Activated naive CD4-positive, alpha-beta T cell treated with anti-CD3 and anti-CD28 coated beads, Interleukin-2, amount 50 U/mL, for 72 hours (primary cell): ENCODE results near the gene EHMT2. TPM values are rescaled to one million over a fixed set of nuclear protein-coding genes. Genes with fewer than 3 reads are reported as not detected.
"Not testable (repeated sequence)": the region's sequence is repeated elsewhere in the genome, so short reads cannot be mapped to it uniquely, and the experiment has no call there.

Experiments used
- ATAC-seq, 2 donors: fragments of 150-1000 bp; cut with Tn5 transposase; 2 replicates each; pipeline ENCODE4 v1.10.0; 2021; ENCODE audit warnings: mild to moderate bottlenecking in 2 of 2, moderate library complexity in 2 of 2
- DNase-seq, 2 donors: peaks; one replicate each; pipeline ENCODE4 v3.0.0; 2021 to 2022; ENCODE audit warnings: low spot score in 2 of 2
- H3K27ac Mint-ChIP-seq, 2 donors: one replicate each; pipeline ENCODE4 v1.8.0; 2022; ENCODE audit warnings: mild to moderate bottlenecking in 2 of 2, mixed read lengths in 2 of 2
- H3K36me3 Mint-ChIP-seq, 2 donors: one replicate each; pipeline ENCODE4 v1.8.0; 2022; ENCODE audit warnings: mixed read lengths in 2 of 2
- H3K9me3 Mint-ChIP-seq, 2 donors: one replicate each; pipeline ENCODE4 v1.8.0; 2022; ENCODE audit warnings: mixed read lengths in 2 of 2
- total RNA-seq, 2 donors: library from RNA; stranded (reverse); gene quantifications; one replicate each; pipeline ENCODE4 v1.2.3, GENCODE V29; 2022

The EHMT2 gene
- total RNA-seq, 2 donors from 2014 or later, result 40.1 to 58.5 TPM

DNA sequence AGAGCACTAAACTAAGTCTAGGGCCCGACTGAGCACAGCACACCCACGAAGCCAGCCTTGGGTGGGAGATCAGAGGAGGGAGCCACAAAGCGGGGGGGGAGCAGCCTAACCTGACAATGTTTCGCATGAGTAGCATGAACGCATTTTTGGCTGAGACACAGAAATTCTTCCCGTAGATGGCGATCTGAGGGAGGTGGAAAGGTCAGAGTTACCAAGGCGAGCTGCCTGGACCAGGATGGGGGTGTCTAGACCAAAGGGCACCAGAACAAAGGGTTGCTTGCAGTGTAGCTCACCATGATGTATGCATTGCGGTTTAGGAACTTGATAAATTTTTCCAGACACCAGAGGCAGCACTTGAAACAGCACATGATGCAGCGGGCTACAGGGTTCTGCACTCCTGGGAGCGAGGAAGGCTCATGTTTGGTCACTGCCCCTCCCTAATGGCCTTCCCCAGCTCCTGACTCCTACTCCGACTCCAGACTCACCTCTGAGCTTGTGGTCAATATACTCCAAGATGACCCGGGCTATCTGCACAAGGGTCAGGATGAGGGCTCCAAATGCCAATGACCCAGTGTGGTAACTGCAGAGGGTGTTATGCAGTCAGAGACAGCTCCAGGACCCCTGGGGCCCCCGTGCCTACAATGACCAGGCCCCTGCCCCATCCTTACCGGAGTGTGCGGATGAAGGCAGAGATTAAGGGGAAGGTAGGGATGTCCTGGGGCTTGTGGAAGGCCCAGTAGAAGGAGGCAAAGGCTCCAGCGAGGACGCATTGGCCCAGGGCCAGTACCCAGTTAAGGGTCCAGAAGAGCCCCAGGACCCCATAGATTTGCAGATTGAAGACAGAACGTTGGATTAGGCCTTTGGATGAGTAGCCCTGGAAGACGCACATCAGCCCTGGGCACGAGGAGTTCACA, 32.0 kb downstream of the EHMT2 start:
- no peak for DNase-seq
- H3K9me3 Mint-ChIP-seq, result no peaks in the 10 kb centered on the region
- H3K36me3 Mint-ChIP-seq, result no peaks in the 10 kb centered on the region
- no peak for ATAC-seq
- no peak overlapping the region for H3K27ac Mint-ChIP-seq

DNA sequence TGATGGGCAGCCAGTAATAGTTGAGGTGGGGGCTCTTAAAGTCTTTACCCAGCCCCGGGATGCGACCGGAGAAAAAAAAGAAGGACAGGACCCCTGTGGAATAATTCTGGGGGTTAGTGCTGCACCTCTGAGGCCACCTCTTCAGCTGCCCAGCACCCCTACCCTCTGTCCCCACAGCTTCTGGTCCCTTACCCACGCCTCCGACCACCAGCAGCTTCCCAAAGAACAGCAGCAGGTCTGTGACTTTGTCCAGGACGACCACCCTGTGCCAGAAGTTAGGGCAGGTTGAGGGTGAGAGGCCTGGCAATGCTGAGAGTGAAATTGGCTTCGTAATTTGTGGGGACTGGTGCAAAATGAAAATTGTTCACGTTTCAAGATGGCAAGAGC, 32.7 kb downstream of the EHMT2 start:
- DNase-seq, result no peak
- ATAC-seq, result no peak
- H3K9me3 Mint-ChIP-seq, result no peaks in the 10 kb centered on the region
- no peaks in the 10 kb centered on the region for H3K36me3 Mint-ChIP-seq
- H3K27ac Mint-ChIP-seq, result no peak overlapping the region

DNA sequence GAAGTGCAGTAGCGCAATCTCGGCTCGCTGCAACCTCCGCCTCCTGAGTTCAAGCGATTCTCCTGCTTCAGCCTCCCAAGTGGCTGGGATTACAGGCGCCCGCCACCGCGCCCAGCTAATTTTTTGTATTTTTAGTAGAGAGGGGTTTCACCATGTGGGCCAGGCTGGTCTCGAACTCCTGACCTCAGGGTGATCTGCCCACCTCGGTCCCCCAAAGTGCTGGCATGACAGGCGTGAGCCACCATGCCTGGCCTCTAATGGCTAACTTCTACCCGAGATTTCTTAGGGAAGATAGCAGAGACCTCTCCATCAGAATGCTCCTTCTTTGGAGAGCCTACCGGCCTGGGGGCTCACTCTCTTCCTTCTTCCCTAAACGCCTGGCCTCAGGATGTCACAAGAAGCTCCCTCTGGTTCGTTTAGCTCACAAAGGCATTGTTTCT, 33.4 kb downstream of the EHMT2 start:
- not testable (repeated sequence) for ATAC-seq, DNase-seq
- peak overlapping the region; percentile 92 to 99 for H3K27ac Mint-ChIP-seq

DNA sequence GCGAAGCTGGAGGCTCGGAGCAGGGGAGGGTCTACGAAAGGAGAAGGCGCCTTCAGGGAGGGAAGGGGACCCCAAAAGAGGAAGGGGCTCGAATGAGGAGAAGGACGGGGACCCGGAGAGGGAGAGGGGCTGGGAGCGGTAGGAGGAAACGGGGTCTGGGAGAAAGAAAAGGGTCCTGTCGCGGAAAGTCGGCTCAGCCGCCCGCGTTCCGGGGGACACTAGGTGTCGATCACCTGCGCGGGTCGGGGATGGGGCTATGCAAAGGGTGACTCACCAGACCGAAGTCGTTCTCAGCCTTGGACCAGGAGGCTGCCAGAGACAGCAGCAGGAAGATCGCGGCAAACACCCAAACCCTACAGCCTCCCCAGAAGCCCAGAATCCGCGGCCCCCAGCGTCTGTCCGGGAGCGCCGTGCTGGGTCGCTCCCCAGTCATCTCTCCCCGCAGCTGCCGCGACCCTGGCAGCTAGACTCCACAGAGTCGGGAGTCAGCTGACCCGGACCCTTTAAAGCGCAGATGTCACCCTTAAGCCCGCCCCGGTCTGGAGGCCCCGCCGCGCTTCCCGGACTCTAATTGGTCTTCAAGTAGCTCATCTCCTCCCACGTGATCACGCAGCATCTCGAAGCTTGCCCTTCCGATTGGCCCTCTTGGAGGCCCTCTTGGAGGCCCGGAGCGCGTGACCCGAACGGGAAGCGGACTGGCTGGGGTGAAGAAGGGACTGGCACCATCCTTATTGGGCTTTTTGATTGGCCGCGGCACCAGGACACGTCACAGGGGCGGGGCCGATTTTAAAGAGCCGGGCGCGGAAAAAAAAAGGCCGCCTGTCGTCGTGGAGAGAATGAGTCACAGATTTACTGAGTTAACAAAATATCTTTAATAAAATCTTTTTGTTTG, 34.9 kb downstream of the EHMT2 start, which contains the start of gene NEU1:
Gene NEU1, minus strand, starts transcription at position 478 of the 892 bp plus-strand sequence. Its CDS starts 45 bp downstream, at position 433.
- H3K27ac Mint-ChIP-seq, result peak within 1 kb of the TSS; percentile 92 to 99
- ATAC-seq, result peak; percentile 95 to 98
- H3K36me3 Mint-ChIP-seq, result no peaks in the 10 kb centered on the region
- DNase-seq, result peak; percentile 97 to 100
- H3K9me3 Mint-ChIP-seq, result no peaks in the 10 kb centered on the region

More for the DNA sequence above, 33.4 kb downstream of the EHMT2 start:
- H3K36me3 Mint-ChIP-seq, H3K9me3 Mint-ChIP-seq: not testable (repeated sequence)

DNA sequence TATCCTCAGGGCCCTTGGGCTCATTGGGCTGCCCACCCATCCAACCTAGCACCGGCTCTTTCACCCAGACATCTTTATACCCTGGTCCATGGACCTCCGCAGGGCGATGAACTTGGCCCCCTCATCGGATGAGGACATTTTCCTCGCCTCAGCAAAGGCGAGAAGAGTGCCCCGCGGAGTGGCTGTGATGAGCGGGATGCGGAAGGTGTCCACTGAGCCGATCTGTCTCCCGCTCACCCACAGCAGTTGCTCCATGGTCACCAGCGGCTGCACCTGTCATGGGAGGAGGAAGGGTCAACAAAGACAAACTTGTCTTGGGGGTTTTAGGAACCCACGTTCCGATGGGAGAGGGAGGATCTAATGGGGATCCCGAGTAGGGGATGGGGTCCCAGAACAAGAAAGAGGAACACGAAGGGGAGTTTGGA, 35.6 kb downstream of the EHMT2 start:
- no peak for ATAC-seq
- Mint-ChIP-seq H3K27ac (peak overlapping the region; percentile 92 to 99), H3K9me3 (no peaks in the 10 kb centered on the region), H3K36me3 (no peaks in the 10 kb centered on the region)
- DNase-seq, result no peak

DNA sequence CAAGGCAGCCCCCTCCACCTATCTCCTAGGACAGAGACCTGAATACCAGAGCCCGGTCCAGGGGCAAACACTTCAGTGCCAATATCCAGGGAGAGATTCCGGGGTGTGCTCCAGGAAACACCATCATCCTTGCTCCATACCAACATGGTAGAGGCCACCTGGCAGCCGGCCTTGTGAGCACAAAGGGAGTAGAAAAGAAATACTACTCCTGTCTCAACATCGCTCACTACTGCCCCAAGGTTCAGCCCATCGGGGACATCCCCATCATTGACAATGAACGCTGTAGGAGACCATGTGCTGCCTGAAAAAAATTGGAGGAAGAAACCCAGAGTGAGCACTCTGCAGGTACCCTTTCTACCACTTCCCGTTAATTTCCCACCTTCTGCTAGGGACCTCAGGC, 36.3 kb downstream of the EHMT2 start:
- no peak for DNase-seq
- Mint-ChIP-seq H3K27ac (peak overlapping the region in 1 of 2 donors; percentile 92), H3K36me3 (no peaks in the 10 kb centered on the region)

DNA sequence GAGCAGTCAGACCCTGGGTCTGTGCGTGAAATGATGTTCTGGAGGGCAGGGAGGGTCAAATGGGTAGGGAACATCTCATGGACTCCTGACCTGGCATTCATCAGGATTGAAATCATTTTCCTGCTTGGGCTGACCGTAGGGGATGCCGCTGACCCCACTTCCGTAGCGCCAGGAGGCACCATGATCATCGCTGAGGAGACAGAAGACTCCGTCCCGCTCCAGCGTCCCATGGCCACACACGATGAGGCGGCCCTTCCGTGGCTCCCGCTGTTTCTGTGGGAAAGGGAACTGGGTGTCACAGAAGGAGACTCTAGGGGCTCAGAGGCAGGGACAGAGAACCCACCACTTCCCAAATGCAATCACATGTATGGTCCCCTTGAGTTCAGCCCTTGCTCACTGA, 37.1 kb downstream of the EHMT2 start:
- H3K9me3 Mint-ChIP-seq, result no peaks in the 10 kb centered on the region
- no peaks in the 10 kb centered on the region for H3K36me3 Mint-ChIP-seq
- no peak for ATAC-seq
- peak overlapping the region in 1 of 2 donors; percentile 29 for H3K27ac Mint-ChIP-seq
- DNase-seq, result no peak

More for the DNA sequence above, 36.3 kb downstream of the EHMT2 start:
- H3K9me3 Mint-ChIP-seq, result no peaks in the 10 kb centered on the region
- ATAC-seq, result no peak

DNA sequence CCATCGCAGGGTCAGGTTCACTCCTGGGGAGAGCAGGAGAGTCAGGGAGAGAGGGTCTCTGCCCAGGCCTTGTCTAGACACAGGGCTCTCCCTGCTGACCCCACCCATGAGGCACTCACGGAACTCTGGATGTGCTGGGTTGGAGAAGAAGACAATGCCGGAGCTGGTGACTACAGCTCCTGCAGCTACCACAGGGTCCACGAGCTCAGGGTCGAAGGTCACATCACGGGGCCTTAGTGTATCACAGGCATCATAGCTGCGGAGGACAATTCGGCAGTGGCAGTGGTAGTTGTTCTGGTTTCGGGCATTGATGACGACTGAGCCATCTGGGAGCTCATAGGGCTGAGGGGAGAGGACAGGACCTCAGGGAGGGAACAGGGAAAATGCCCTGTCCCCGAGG, 37.6 kb downstream of the EHMT2 start:
- ATAC-seq, result no peak
- H3K9me3 Mint-ChIP-seq, result no peaks in the 10 kb centered on the region
- no peaks in the 10 kb centered on the region for H3K36me3 Mint-ChIP-seq
- DNase-seq, result no peak
- H3K27ac Mint-ChIP-seq, result peak overlapping the region in 1 of 2 donors; percentile 29

DNA sequence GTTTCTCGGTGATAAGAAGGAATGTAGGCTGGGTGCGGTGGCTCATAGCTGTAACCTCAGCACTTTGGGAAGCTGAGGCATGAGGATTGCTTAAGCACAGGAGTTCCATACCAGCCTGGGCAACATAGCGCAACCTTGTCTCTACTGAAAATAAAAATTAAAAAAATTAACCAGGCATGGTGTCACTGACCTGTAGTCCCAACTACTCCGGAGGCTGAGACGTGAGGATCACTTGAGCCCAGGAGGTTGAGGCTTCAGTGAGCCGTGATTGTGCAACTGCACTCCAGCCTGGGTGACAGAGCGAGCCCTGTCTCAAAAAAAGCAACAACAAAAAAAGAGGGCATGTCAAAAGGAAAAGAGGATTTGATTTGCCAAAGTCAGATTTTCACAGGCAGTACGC, 38.8 kb downstream of the EHMT2 start:
- no peaks in the 10 kb centered on the region for H3K36me3 Mint-ChIP-seq
- H3K27ac Mint-ChIP-seq, result no peak overlapping the region
- ATAC-seq (no peak), DNase-seq (no peak)
- no peaks in the 10 kb centered on the region for H3K9me3 Mint-ChIP-seq

DNA sequence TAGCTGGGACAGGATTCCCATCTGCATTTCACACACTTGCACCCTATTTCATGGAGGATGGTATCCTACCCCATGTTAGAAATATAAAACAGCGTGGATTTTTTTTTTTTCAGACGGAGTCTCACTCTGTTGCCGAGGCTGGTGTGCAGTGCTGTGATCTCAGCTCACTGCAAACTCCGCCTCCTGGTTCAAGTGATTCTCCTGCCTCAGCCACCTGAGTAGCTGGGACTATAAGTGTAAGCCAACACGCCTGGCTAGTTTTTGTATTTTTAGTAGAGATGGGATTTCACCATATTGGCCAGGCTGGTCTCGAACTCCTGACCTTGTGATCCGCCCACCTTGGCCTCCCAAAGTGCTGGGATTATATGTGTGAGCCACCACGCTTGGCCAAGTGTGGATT, 39.7 kb downstream of the EHMT2 start:
- not testable (repeated sequence) for H3K27ac Mint-ChIP-seq, ATAC-seq, H3K9me3 Mint-ChIP-seq

DNA sequence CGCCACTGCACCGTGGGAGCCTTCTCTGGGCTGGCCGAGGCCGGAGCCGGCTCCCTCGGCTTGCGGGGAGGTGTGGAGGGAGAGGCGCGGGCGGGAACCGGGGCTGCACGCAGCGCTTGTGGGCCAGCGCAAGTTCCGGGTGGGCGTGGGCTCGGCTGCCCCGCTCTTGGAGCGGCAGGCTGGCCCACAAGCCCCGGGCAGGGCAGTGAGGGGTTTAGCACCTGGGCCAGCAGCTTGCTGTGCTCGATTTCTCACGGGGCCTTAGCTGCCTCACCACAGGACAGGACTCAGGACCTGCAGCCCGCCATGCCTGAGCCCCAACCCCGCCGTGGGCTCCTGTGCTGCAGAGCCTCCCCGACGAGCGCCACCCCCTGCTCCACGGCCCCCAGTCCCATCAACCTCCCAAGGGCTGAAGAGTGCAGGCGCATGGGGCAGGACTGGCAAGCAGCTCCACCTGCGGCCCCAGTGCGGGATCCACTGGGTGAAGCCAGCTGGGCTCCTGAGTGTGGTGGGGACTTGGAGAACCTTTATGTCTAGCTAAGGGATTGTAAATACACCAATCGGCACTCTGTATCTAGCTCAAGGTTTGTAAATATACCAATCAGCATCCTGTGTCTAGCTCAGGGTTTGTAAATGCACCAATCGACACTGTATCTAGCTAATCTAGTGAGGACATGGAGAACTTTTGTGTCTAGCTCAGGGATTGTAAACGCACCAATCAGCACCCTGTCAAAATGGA, 45.3 kb downstream of the EHMT2 start:
- not testable (repeated sequence) for H3K9me3 Mint-ChIP-seq, H3K36me3 Mint-ChIP-seq, DNase-seq, H3K27ac Mint-ChIP-seq
- peak in 1 of 2 donors; percentile 18 for ATAC-seq

More for the DNA sequence above, 39.7 kb downstream of the EHMT2 start:
- not testable (repeated sequence) for H3K36me3 Mint-ChIP-seq, DNase-seq

DNA sequence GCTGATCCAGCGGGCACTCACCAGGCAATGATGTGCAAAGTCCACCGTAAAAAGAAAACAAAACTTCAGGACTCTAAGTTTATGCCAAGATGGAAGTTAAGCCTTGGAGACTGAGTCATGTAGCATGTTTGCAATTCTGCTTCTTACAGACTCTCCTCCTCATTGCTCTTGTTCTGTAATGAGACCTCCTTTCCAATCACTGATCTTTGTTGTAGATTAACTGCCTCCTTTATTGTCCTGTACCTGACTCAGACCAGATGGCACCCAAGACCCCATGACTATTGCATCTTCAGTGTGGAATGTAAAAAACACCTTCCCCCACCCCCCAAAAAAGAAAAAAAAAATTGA, 46.0 kb downstream of the EHMT2 start:
- no peak for ATAC-seq
- DNase-seq, result no peak
- Mint-ChIP-seq H3K9me3 (no peaks in the 10 kb centered on the region), H3K27ac (no peak overlapping the region), H3K36me3 (no peaks in the 10 kb centered on the region)

DNA sequence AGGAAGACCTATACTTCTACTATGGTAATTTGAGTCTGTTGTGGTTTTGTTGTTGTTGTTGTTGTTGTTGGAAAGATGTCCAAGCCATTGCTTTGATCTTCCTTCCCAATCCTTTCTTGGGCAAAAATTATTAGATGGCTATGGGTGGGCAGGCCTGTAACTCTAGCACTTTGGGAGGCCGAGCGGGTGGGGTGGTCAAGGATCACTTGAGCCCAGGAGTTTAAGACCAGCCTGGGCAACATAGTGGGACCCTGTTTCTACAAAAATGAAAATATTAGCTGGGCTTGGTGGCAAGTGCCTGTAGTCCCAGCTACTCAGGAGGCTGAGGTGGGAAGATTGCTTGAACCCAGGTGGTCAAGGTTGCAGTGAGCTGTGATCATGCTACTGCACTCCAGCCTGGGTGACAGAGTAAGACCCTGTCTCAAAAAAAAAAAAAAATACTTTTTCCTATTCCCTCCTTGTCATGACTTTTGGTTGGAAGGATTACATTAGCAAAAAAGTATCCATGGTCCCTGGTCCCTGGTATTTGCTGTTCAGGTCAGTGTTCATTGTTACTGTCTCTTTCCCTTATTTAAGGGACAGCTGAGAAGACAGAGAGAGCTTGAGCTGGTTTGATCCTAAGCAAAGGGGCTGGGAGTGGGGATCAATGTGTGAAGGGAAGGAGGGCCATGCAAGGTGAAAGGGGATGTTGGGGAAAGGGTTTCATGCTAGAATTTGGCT, 46.6 kb downstream of the EHMT2 start:
- Mint-ChIP-seq H3K36me3 (no peaks in the 10 kb centered on the region), H3K27ac (no peak overlapping the region), H3K9me3 (no peaks in the 10 kb centered on the region)
- ATAC-seq, result no peak
- no peak for DNase-seq

DNA sequence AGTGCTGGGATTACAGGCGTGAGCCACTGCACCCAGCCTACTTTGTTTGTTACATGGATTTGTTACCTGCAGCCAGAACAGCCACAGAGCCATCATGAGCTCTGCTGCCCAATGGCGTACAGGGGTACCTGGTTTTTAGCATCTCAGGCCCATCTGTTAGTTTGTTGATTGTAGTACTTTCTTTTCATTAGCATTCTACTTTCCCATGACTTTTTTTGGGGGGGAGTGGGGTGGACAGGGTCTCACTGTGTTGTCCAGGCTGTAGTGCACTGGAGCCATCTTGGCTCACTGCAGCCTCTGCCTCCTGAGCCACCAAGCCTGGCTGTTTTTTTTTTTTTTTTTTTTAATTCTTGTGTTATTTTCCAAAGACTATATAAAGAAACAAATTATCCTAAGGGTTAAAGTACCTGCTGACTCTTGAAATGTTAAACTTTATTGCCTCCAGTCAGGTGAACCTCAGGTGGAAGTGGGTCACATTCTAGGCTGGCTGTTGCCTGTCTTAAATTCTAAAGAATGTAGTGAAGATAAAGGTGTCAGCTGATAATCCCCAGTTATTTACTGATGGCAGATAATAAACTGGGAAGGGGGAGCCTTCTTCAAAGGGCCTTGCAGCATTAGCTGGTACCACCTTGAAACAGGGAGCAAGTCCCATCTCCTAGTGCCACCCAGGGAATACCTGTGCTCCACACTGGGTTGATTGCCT, 50.1 kb downstream of the EHMT2 start:
- Mint-ChIP-seq H3K36me3 (no peaks in the 10 kb centered on the region), H3K9me3 (no peaks in the 10 kb centered on the region), H3K27ac (no peak overlapping the region)
- ATAC-seq, result no peak
- no peak for DNase-seq

DNA sequence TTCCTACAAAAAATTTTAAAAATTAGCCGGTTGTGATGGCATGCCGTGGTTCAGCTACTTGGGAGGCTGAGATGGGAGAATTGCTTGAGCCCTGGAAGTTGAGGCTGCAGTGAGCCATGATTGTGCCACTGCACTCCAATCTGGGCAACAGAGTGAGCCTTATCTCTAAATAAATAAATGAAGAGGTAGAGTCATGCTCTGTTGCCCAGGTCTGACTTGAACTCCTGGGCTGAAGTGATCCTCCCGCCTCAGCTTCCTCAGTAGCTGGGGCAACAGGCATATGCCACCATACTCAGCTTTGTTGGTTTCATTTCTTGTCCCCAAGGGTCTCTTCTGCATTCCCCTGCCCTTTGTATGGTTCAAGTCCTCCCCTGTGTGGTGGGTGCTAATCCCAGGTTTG, 53.0 kb downstream of the EHMT2 start:
- ATAC-seq, result peak in 1 of 2 donors; percentile 5

More for the DNA sequence above, 53.0 kb downstream of the EHMT2 start:
- Mint-ChIP-seq H3K9me3 (no peaks in the 10 kb centered on the region), H3K27ac (no peak overlapping the region), H3K36me3 (peaks cover 0 to 12% of the 10 kb centered on the region in 2 donors)
- no peak for DNase-seq
